Stimulated activated CD8-positive, alpha-beta memory T cell treated with anti-CD3 and anti-CD28 coated beads, Interleukin-4, amount 100 ng/mL, for 4 hours (primary cell): ENCODE data around the gene ATXN1.
"Not testable (repeated sequence)": the region's sequence is repeated elsewhere in the genome, so short reads cannot be mapped to it uniquely, and the experiment has no call there.

Experiments used
- DNase-seq, 2 donors: peaks; one replicate each; pipeline ENCODE4 v3.0.0-alpha.2; 2020; ENCODE audit warnings: low read depth in 2 of 2, low spot score in 1 of 2

Gene ATXN1

DNA sequence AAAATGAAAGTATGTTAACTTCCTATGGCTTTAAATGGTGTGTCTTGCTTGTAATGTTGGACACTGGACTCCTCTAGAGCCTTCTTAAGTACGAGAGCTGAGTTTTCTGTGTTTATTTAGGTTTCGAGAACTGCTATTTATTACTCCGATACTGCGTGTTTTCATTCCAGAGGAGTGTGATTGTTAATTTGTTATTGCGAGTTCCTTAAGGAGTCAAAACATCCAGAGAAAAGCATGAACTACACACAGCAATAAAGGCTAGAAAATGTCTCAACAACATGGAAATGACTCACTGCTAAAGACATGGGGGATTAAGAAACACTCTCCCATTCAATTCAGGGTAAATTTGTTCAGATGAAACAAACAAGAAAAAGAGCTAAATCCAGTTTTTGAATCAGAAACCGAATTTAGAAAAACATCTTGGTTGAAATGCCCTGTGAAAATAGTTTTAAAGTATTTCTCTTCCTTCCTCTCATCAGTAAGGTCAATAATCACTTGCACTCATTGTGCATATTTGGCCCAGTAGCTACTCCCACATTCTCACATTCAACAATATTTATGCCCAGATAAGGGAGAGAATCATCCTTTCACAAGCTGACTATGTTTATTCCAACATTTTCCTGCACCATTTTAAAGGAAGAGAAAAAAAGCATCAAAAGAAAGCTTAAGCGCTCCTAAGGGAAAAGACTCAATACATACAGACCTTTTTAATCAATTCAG, 36.0 kb downstream of the ATXN1 start:
- DNase-seq, result no peak

- DNase-seq, result no peak
Observed at GRCh38 chr6:16723826-16724225, 37.4 kb downstream of the ATXN1 start.

- DNase-seq, result no peak
Observed at GRCh38 chr6:16723402-16723801, 37.9 kb downstream of the ATXN1 start.

- no peak for DNase-seq
Observed at GRCh38 chr6:16722630-16723029, 38.6 kb downstream of the ATXN1 start.

- no peak for DNase-seq
Observed at GRCh38 chr6:16721977-16722376, 39.3 kb downstream of the ATXN1 start.

DNA sequence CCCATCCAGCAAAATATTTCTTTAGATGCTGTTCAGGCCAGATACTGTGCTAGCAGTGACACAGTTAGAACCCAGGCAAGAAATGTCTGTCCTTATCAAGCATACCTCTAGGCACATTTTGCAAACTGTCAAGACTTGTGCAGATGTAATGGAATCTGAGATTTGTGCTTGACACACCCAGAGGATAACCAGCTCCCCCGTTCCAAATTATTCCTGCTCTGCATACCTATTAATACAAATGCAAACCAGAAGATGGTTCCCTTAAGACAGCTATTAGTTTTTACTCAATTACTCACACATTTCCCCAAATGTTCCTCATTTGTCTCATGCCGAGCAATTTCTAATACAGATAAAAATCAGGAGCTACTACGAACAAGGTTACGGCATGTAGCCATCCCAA, 40.4 kb downstream of the ATXN1 start:
- DNase-seq, result no peak

DNA sequence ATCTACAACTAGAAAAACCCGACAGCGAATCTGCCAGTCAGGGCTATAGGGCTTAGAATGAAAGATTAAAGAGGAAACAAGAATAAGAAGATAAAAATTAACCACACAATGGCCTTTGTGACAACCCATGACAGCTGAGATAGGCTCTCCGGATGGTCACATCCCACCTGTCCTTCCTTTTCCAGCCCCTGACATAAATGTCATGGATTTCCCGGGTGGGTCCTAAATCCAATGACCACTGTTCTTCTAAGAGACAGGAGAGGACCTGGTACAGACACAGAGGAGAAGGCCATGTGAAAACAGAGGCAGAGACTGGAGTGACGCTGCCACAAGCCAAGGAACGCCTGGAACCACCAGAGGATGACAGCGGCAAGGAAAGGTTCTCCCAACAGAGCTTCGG, 41.8 kb downstream of the ATXN1 start:
- DNase-seq, result no peak

- DNase-seq, result no peak
Observed at GRCh38 chr6:16718356-16718755, 42.9 kb downstream of the ATXN1 start.

GRCh38 chr6:16717275-16717942, 43.9 kb downstream of the ATXN1 start:
- DNase-seq, result no peak

- no peak for DNase-seq
Observed at GRCh38 chr6:16716321-16716858, 44.9 kb downstream of the ATXN1 start.

DNA sequence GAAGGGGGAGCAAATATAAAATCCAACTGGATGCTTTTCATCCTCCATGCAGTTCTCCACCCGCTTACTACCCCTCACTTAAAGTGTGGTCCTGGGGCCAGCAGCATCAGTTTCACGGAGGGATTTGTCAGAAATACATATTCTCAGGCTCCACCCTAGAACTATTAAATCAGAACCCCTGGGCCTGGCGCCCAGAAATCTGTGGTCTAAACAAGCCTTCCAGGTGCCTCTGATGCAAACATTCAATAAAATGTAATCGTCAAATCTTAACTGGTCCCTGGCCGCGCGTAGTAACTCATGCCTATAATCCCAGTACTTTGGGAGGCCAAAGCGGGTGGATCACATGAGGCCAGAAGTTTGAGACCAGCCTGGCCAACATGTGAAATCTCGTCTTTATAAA, 47.7 kb downstream of the ATXN1 start:
- no peak for DNase-seq

GRCh38 chr6:16712931-16713484, 48.3 kb downstream of the ATXN1 start:
- DNase-seq, result no peak

- no peak for DNase-seq
Observed at GRCh38 chr6:16712255-16712930, 48.9 kb downstream of the ATXN1 start.

GRCh38 chr6:16711546-16712254, 49.6 kb downstream of the ATXN1 start:
- no peak for DNase-seq

DNA sequence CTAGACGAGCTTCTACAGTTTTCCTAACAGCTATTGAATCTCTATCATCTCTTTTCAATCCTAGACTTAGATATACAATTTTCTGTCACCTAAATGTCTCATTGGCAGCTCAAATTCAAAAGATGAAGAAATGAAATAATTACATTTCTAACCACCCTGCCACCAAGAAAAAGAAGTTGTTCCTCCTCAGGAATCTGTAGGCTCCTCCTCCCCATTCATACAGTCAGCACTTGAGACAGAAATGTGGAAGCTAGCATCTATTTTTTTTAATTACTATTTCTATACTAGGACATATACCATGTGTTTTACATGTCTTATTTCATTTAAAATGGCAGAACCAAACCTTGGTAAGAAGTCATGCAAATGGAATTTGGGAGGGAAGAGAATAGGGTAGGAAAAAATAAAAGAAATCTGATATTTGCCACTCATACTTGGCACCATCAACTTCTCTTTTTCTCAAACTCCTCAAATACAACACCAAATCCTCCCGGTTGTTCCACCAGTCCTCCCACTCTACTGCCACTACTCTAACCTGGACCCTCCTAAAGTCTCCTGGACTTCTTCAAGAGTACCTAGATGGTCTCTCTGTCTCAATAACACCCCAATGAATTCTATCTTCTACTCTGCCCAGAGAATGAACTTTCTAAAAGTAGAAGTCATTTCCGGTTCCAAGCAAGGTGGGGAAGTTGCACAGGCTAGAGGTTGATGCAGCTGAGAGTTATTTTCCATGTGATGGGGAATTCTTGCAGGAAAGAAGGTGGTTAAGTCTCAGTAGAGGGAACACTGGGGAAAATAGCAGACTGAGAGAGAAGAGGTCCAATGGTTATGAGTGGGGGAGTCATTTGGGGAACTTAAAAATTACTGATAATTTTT, 54.1 kb downstream of the ATXN1 start:
- no peak for DNase-seq

GRCh38 chr6:16706491-16706890, 54.8 kb downstream of the ATXN1 start:
- DNase-seq, result not testable (repeated sequence)

DNA sequence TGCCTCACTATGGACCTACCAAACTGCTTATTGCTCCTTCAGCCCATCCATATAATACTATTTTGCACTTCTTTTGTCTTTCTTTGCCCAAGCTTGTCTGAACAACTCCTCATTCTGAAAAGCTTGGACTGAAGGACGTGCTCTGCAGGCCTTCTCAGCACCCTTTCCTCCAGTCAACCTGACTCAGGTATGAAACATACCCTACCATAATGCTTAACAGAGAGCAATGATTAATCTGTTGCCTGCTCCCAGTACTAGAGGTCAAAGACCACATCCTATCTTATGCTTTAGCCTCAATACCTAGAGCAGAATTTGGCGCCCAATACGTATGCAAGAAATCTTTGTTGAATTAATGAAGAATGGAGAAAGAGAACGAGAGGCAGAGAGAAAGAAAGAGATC, 55.2 kb downstream of the ATXN1 start:
- DNase-seq, result no peak

- no peak for DNase-seq
Observed at GRCh38 chr6:16705081-16705993, 55.9 kb downstream of the ATXN1 start.

- no peak for DNase-seq
Observed at GRCh38 chr6:16704401-16705045, 56.7 kb downstream of the ATXN1 start.
